GM21786 (cell line): ENCODE data around the gene CFAP161.
"Not testable (repeated sequence)": the region's sequence is repeated elsewhere in the genome, so short reads cannot be mapped to it uniquely, and the experiment has no call there.

ENCODE experiments used
- ATAC-seq: cut with Tn5 transposase; IDR thresholded peaks from one replicate; pipeline ENCODE4 v1.9.1; 2021; ENCODE audit not compliant: unreplicated experiment

The CFAP161 gene

GRCh38 chr15:81157195-81157938, 23.3 kb downstream of the CFAP161 start:
- ATAC-seq: no peak

- no peak for ATAC-seq
Measured at GRCh38 chr15:81157939-81158223, 23.8 kb downstream of the CFAP161 start.

DNA sequence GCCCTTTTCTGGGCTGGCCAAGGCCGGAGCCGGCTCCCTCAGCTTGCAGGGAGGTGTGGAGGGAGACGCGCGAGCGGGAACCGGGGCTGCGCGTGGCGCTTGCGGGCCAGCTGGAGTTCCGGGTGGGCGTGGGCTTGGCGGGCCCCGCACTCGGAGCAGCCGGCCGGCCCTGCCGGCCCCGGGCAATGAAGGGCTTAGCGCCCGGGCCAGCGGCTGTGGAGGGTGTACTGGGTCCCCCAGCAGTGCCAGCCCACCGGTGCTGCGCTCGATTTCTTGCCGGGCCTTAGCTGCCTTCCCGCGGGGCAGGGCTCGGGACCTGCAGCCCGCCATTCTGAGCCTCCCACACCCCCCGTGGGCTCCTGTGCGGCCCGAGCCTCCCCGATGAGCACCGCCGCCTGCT, 24.5 kb downstream of the CFAP161 start:
- ATAC-seq: not testable (repeated sequence)

GRCh38 chr15:81160312-81161159, 26.5 kb downstream of the CFAP161 start:
- ATAC-seq: no peak

GRCh38 chr15:81161160-81161673, 27.1 kb downstream of the CFAP161 start:
- no peak for ATAC-seq

GRCh38 chr15:81161851-81162250, 27.8 kb downstream of the CFAP161 start:
- ATAC-seq: no peak

- no peak for ATAC-seq
Measured at GRCh38 chr15:81163961-81164800, 30.1 kb downstream of the CFAP161 start.

- ATAC-seq: no peak
Measured at GRCh38 chr15:81165535-81165934, 31.5 kb downstream of the CFAP161 start.

GRCh38 chr15:81166636-81167305, 32.7 kb downstream of the CFAP161 start:
- no peak for ATAC-seq

DNA sequence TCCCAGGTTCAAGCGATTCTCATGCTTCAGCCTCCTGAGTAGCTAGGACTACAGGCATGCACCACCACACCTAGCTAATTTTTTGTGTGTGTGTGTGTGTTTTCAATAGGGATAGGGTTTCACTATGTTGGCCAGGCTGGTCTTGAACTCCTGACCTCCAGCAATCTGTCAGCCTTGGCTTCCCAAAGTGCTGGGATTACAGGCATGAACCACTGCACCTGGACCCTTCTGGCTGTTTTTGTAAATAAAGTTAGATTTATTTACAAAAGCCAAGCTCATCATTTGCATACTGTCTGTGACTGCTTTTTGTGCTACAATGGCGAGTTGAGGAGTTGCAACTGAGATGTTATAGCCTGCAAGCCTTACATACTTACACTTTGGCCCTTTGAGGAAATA, 34.1 kb downstream of the CFAP161 start:
- ATAC-seq: no peak

DNA sequence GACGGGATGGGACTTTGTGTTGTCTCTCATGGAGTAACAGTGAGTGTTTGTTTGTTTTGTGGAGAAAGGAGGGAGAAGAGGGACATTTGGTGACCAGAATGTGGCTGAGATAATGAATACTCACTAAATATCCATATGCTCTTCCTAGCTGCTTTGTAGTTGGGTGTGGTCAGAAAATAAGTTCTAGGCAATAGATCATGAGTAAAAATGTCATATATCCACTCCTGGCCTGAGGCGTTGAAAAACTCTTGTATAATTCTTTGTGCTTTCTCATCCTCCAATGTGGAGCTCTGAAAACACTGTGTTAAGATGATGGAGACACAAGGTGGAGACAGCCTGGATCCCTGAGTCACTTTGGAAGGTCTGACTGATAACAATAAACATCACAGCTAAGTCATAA, 34.6 kb downstream of the CFAP161 start:
- ATAC-seq: no peak

GRCh38 chr15:81170511-81170910, 36.4 kb downstream of the CFAP161 start:
- no peak for ATAC-seq

DNA sequence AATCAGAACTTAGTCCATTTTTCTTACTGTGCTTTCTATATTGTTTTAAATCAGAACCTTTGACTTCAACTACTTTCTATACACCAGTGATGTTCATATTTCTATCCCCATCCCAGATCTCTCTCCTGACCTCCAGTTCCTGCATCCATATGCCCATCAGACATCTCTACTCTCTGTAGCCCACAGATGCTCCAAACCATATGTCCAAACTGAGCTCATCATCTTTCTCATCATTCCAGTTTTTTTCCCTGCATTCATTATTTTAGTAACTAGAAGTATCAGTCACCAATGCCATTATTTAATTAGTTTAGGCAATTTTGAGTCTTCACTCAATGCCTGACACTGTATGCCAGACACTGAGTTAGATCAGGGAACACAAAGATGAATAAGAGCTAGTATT, 37.2 kb downstream of the CFAP161 start:
- ATAC-seq: no peak

DNA sequence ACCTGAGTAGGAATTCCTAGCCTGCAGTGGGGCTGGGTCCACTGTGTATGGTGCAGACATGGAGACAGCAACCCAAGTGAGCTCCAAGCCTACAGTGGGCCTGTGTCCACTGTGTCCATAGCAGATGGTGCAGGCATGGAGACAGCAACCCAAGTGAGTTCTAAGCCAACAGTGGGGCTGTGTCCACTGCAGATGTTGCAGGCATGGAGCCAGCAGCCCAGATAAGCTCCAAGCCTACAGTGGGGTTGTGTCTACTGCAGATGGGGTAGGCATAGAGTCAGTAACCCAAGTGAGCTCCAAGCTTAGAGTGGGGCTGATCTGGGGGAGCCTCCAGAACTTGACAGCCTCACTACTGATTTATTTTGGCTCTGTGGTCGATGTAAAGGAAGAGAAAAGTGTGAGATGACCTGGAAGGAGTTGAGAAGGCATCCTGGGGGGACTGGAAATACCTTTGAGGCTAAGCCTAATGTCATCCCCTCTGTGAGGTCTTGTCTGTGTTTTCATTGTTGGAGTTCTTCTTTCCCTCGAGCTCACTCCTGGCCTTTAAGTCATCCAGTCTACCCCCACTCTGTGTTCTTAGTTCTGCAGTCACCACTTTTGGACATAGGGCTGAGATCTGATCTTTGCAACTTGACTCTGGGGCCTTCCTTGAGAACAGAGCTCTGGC, 40.2 kb downstream of the CFAP161 start:
- no peak for ATAC-seq

GRCh38 chr15:81174792-81175327, 40.8 kb downstream of the CFAP161 start:
- ATAC-seq: no peak

DNA sequence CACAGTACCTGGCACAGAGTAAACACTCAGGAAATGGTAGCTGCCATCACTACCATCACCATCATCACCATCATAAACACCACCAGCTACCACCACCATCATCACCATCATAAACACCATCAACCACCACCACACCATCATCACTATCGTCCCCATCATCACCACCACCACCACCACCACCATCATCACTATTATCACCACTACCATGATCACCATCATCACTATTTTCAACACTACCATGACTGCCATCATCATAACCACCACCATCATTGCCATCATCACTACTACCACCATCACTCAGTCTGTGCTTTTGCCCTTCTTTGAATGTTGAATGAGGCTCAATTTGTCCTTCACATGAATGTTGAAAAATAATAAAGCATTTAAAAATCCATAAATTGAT, 41.4 kb downstream of the CFAP161 start:
- no peak for ATAC-seq

DNA sequence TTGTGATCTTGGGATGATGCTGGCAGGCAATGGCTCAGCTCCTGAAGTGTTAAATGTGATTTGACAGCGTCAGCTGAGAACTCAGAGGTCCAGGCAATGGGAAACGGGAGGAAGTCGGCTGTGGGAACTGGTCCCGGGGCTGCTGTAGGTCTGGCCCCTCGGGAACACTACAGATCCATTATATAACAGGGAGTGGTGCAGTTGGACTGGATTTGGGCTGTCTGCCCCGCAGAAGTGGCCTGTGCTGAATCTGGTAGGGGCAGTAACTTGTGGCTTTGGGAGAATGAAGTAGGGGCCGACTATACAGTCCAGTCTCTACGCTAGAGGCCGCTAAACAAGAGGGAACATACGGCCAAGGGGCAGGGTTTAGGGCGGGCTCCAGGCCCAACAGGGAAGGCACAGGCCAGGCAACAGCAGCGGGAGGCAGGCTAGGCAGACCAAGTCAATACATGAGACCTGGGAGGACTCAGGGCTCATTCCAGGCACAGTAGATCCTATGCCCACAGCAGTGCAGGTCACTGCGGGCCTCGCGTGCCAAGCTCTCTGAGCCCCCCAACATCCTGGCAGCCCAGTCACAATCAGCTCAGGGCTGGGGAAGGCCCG, 42.3 kb downstream of the CFAP161 start:
- no peak for ATAC-seq

DNA sequence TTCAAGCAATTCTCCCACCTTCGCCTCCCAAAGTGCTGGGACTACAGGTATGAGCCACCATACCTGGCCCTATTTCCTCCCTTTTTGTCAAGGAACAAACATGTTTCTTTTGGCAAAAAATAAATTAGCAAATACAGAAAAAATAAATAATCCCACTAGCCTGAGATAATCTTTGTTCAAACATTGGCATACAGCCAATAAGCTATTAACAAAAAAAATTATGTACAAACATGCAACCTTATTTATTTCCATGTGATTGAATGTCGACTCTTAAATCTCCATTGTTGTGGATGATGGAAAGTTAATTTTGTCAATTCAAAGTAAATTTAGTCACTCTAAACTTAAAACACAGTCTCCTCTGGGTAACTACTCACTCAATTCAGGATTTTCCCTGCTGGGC, 44.3 kb downstream of the CFAP161 start:
- ATAC-seq: no peak

DNA sequence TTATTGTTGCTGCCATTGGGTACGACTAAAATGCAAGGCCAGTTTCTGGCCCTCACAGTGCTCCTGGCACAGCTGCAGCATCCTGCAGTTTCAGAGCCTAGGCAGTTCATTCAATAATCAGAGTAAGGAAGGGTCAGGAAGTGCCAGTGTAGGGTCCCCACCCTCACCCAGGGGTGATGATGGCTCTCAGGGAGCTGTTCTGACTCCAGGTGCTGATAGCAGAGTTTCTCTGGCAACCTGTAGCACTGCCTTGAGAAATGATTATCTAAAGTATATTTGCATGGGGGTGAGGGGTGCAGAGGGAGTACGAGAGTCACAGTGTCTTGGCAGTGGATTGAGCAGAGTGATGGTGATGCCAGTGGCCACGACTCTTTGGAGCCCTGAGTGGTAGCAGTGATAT, 47.1 kb downstream of the CFAP161 start:
- no peak for ATAC-seq
